ENCODE results near the gene FCF1.
A peak's percentile ranks its signal among the peaks of the same experiment; 100 is the strongest.

FCF1 gene

DNA sequence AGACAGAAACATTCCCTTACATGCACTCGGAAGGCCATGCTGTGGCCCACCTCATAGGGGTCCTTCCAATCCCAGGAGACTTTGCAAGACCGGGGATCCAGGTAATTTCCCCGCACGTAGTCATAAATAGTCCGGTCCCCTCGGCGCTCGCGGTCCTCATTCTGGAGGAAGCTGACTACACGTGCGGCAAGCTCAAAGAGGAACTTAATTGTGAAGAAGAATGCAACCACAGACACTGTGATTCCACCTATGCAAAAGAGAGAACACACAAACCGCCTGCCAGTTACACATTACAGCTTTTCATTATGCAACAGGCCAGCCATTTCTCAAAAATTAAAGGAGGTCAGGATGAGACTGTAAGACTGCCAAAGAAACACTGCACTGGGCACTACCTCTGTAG is 28.5 kb upstream of the FCF1 start:
- in situ Hi-C loops (cut with MboI; ENCODE audit: low sequenced_read_pairs, unreplicated experiment) = no loop called here

DNA sequence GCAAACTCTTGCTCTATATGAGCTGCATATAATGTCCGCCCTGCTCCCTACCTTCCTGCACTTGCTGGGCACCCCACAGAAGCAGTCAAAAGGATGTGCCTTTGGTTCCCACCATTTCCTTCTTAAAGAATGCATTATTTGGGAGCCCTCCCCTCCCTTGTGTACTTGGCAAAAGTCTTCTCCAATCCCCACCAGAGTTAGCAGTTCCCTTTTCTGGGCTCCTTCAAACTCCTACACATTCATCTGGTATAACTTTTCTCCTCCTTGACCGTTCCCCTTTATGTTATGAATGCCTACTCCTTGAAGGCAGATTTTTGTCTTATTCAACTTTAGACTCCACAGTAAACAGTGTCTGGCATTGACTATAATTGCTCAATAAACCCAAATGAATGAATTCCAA is 27.9 kb upstream of the FCF1 start:
- in situ Hi-C loops (cut with MboI; ENCODE audit: low sequenced_read_pairs, unreplicated experiment) = no loop called here
- DNase-seq (ENCODE audit: low spot score) = no peak
- TF ChIP-seq, protein P1, sequence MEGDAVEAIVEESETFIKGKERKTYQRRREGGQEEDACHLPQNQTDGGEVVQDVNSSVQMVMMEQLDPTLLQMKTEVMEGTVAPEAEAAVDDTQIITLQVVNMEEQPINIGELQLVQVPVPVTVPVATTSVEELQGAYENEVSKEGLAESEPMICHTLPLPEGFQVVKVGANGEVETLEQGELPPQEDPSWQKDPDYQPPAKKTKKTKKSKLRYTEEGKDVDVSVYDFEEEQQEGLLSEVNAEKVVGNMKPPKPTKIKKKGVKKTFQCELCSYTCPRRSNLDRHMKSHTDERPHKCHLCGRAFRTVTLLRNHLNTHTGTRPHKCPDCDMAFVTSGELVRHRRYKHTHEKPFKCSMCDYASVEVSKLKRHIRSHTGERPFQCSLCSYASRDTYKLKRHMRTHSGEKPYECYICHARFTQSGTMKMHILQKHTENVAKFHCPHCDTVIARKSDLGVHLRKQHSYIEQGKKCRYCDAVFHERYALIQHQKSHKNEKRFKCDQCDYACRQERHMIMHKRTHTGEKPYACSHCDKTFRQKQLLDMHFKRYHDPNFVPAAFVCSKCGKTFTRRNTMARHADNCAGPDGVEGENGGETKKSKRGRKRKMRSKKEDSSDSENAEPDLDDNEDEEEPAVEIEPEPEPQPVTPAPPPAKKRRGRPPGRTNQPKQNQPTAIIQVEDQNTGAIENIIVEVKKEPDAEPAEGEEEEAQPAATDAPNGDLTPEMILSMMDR (IDR thresholded peaks at IDR 0.05; ENCODE audit: borderline replicate concordance, control extremely low read depth, extremely low read depth, insufficient read depth, missing control alignments) = no peak

More for the DNA sequence above, 28.5 kb upstream of the FCF1 start:
- TF ChIP-seq, protein P1 (IDR thresholded peaks at IDR 0.05; ENCODE audit: borderline replicate concordance, control extremely low read depth, extremely low read depth, insufficient read depth, missing control alignments) = no peak
- peak; percentile 43 for DNase-seq (ENCODE audit: low spot score)

DNA sequence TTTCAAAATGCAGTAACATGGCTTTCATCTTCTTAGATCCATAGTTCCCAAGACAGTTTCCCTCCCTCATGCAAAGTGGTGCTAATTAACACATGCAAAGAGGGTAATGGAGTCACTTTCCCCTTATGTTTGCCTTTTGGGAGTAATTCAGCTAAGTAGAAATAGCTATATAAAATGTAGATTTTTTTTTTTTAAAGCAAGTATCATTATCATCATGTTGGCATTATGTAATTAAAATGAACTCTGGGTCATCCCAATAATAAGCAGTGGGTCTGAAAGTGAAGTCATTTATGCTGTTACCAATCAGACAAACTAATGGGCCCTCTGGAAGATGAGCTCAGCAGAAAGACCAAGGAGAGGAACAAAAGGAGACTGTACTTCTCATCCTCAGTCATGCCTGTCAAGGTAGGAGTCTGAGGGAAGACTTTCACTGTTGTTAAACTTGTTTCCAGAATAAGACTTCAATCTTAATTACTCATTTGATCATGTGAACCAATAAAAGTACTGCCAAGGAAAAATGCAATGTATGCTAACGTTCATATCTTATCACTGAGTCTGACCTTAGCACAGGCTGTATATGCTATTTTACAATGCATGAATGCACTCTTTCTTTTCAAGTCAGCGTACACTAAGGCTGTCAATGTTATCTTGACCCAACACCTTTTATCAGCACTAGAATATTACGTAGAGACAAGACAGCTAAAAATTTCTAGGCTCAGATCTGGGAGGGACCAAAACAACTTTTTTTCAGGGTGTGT is 26.8 kb upstream of the FCF1 start:
- TF ChIP-seq, protein P1 (IDR thresholded peaks at IDR 0.05; ENCODE audit: borderline replicate concordance, control extremely low read depth, extremely low read depth, insufficient read depth, missing control alignments) = no peak
- in situ Hi-C loops (cut with MboI; ENCODE audit: low sequenced_read_pairs, unreplicated experiment) = no loop called here
- no peak for DNase-seq (ENCODE audit: low spot score)

DNA sequence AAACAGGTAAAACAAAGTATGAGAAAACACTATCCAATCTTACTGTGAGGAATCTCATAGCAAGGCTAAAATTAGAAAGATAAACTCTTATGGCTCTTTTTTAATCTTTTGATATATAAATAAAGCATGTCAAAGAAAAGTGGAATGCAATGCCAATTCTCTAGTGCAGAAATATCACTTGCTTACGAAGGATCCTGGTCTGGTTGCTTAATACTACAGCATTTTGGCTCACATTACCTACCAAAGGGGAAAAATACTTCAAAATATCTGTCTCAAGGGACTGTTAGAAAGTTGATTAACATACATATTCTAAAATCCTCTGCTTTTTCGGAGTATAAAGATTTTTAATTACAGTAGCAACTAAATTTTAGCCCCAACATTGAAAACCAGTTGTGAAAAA is 21.5 kb upstream of the FCF1 start:
- TF ChIP-seq, protein P1 (IDR thresholded peaks at IDR 0.05; ENCODE audit: borderline replicate concordance, control extremely low read depth, extremely low read depth, insufficient read depth, missing control alignments) = no peak
- no peak for DNase-seq (ENCODE audit: low spot score)
- in situ Hi-C loops (cut with MboI; ENCODE audit: low sequenced_read_pairs, unreplicated experiment) = no loop called here

DNA sequence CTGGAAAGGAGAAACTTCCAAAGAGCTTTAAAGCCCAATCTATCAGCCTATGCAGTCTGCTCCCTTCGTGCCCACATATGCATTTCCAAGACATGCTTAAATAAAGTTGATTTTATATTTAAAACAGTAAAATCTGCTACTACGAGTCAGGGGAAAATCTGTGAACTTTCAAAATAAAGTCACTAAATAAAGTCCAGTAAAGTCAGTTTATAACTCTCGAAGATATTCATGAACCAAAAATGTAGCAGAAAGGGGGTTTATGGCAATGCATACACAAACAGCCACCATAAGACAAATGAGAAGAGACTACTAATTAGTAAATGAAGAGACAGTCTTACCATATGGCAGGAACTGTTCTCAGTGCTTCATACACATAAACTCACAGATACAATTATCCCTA is 19.8 kb upstream of the FCF1 start:
- DNase-seq (ENCODE audit: low spot score) = no peak
- TF ChIP-seq, protein P1 (IDR thresholded peaks at IDR 0.05; ENCODE audit: borderline replicate concordance, control extremely low read depth, extremely low read depth, insufficient read depth, missing control alignments) = no peak
- in situ Hi-C loops (cut with MboI; ENCODE audit: low sequenced_read_pairs, unreplicated experiment) = no loop called here

DNA sequence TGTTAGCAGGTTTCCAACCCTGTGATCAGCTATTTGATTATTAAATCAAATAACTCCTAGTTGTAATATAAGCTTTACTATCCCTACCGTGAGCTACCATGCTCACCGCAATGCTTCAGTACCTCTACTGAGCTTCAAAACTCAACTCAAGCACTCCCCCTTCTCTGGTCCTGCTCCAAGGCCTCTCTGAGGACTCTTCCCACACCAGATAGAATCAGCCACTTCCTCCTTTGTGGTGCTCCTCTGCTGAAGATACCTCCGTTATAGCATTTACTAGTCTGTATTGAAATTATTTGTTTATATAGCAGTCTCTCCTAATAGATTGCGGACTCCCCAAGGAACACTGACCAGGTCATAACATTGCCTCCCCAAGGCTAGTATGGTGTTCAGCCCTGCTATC is 17.5 kb upstream of the FCF1 start:
- in situ Hi-C loops (cut with MboI; ENCODE audit: low sequenced_read_pairs, unreplicated experiment) = no loop called here
- no peak for DNase-seq (ENCODE audit: low spot score)
- TF ChIP-seq, protein P1 (IDR thresholded peaks at IDR 0.05; ENCODE audit: borderline replicate concordance, control extremely low read depth, extremely low read depth, insufficient read depth, missing control alignments) = no peak

Data from GM13976 (cell line).